ENCODE measurements around the gene FBXO27.
"Not testable (repeated sequence)": the region's sequence is repeated elsewhere in the genome, so short reads cannot be mapped to it uniquely, and the experiment has no call there.

FBXO27 gene, protein sequence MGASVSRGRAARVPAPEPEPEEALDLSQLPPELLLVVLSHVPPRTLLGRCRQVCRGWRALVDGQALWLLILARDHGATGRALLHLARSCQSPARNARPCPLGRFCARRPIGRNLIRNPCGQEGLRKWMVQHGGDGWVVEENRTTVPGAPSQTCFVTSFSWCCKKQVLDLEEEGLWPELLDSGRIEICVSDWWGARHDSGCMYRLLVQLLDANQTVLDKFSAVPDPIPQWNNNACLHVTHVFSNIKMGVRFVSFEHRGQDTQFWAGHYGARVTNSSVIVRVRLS

DNA sequence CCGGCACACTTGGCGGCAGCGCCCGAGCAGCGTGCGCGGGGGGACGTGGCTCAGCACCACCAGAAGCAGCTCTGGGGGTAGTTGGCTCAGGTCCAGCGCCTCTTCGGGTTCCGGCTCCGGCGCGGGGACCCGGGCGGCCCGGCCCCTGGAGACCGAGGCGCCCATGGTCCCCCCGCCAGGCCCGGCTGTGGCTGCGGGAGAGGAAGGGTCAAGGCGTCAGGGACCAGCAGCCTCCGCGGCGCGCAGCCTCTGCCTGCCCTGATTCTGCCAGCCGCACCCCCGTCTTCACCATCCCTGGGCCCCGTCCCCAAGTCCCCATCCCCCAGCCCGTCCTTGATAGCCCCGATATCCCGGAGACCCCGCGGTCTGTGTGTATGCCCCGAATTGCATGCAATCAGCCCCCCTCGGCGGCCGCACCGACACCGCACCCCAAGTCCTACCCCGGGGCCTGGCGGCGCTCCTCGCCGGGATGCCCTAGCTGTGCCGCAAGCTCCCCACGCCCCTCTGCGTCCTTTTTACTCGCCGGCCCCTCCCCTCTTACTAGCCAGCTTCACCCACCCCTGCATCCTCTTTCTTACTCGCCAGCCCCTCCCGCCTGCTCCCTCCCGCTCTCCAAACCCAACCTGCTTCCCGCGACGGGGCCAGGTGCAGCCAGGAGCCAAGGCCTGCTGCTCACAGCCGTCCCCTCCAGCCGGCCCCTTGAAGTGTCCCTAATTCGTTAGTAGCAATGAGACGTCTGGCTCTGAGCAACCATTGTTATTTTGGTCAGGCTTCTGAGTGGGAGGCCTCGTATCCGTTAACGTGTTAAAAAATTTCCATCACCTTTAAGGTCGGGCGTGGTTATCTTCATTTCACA, at the start of gene FBXO27:
Gene FBXO27 (minus strand): TSS at position 487 of the 856 bp plus-strand sequence. CDS start 322 bp downstream, at position 165.
- no peak for TF ChIP-seq JUND (IDR thresholded peaks at IDR 0.05; ENCODE audit: low read depth)
- DNase-seq (ENCODE audit: low read depth in 1 of 2, low spot score in 1 of 2), result peak; percentile 5 to 65
- in situ Hi-C loops (cut with HindIII; ENCODE audit: low pct_unique_long_range_greater_than_20kb, low sequenced_read_pairs), result no loop called here

DNA sequence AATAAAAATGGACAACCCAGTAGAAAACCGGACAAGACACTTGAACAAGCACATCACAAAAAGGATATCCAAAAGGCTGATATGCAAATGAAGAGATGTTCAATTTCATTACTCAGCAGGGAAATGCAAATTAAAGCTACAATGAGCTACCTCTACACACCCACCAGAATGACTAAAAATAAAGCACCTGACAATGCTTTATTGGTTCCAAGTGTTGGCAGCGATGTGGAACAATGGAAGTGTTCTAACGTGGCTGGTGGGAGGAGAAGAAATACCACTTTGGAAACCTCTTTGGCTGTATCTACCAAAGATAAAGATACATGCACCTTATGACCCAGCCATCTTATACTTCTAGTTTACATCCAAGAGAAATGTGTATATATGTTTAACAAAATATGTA, 48.1 kb upstream of the FBXO27 start:
- no peak for TF ChIP-seq JUND (IDR thresholded peaks at IDR 0.05; ENCODE audit: low read depth)
- DNase-seq (ENCODE audit: low read depth in 1 of 2, low spot score in 1 of 2), result no peak
- in situ Hi-C loops (cut with HindIII; ENCODE audit: low pct_unique_long_range_greater_than_20kb, low sequenced_read_pairs), result no loop called here

DNA sequence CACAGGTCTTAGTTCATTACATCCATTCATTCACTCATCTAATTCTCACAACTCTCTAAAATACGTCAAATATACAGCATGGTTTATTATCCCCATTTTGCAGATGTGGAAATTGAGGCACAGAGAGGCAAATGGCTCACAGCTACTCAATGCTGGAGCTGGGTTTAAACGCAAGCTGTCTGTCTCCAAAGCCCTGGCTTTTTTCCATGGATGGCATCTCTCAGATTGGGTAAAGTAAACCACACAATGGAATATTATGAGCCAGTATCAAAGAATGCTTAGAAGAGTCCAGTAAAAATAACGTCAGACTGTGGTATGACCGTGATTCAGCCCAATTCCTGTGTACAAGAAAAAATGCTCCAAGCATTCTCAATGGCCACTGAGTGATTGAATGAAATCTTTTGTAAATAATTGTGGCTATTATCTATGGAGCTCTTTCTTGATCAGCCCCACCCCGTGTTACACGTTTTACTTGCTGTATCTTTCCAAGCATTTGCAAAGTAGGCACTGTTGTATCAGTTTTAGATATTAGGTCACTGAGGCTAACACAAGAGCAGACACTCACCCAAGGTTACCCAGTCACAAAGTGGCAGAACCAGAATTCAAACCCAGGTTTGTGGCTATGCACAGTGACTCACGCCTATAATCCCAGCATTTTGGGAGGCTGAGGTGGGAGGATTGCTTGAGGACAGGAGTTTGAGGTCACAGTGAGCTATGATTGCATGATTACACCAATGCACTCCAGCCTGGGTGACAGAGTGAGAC, 46.3 kb upstream of the FBXO27 start:
- TF ChIP-seq JUND (IDR thresholded peaks at IDR 0.05; ENCODE audit: low read depth), result no peak
- DNase-seq (ENCODE audit: low read depth in 1 of 2, low spot score in 1 of 2), result no peak
- in situ Hi-C loops (cut with HindIII; ENCODE audit: low pct_unique_long_range_greater_than_20kb, low sequenced_read_pairs), result no loop called here

DNA sequence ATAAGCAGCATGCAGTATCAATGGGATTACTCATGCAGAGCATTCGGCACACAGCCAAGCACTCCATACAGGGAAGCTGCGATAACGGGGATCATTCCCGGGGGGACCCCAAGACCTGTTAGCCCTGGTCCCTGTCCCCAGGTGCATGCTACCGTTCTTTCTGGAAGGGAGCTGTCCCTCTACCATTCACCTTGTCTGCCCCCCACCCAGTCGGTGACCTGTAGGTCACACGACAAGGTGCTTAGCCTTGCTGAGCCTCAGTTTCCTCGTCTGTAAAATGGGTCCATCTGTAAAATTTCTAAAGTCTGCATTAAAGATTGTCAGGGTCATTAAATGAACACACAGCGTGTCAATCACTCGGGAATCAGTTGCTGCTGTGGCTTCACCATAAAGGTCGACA, 45.0 kb upstream of the FBXO27 start:
- DNase-seq (ENCODE audit: low read depth in 1 of 2, low spot score in 1 of 2), result no peak
- in situ Hi-C loops (cut with HindIII; ENCODE audit: low pct_unique_long_range_greater_than_20kb, low sequenced_read_pairs), result no loop called here
- TF ChIP-seq JUND (IDR thresholded peaks at IDR 0.05; ENCODE audit: low read depth), result no peak

DNA sequence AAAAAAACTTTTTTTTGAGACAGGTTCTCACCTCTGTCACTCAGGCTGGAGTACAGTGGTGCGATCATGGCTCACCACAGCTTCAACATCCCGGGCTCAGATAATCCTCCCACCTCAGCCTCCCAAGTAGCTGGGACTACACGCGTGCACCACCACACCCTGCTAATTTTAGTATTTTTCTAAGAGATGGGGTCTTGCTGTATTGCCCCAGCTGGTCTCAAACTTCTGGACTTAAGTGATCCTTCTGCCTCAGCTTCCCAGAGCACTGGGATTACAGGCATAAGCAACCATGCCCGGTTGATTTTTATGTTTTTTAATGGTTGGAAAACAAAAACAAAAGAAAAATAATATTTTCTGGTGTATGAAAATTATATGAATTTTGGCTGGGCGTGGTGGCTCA, 42.6 kb upstream of the FBXO27 start:
- in situ Hi-C loops (cut with HindIII; ENCODE audit: low pct_unique_long_range_greater_than_20kb, low sequenced_read_pairs), result no loop called here
- no peak for TF ChIP-seq JUND (IDR thresholded peaks at IDR 0.05; ENCODE audit: low read depth)
- DNase-seq (ENCODE audit: low read depth in 1 of 2, low spot score in 1 of 2), result no peak

DNA sequence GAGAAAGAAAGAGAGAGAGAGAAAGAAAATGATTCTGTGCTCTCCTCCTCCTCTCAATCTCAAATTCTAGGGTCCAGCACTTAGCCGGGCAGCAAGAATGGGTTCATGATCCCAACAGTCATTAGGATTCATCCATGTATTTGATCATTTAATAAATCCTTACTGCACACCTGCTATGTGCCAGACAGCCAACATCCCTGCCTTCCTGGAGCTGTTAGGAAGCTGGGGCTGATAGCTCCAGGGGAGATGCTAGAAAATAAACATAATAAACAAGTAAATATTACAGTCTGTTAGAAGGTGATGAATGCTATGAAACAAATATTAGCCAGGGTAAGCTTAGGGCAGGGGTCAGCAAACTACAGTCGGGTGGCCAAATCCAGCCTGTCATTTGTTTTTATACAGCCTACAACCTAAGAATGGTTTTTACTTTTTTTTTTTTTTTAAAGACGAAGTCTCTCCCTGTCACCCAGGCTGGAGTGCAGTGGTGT, 41.9 kb upstream of the FBXO27 start:
- no peak for DNase-seq (ENCODE audit: low read depth in 1 of 2, low spot score in 1 of 2)
- no peak for TF ChIP-seq JUND (IDR thresholded peaks at IDR 0.05; ENCODE audit: low read depth)
- in situ Hi-C loops (cut with HindIII; ENCODE audit: low pct_unique_long_range_greater_than_20kb, low sequenced_read_pairs), result no loop called here

DNA sequence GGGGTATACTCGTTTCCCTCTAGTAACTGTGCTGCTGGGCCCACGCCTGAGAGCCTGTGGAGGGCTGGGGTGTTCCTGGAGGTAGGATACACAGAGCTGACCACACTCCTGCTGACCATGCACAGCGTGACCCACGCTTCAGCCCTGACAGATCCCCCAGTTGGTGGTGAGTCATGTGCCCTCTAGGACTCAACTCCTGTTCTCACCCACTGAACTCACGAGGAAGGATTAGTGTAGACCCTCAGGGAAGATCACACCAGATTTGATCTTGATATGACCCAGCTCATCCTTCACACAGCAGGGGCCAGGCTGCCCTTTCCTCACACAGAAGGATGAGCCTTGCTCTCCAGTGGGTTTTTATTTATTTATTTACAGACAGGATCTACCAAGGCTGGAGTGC, 38.5 kb upstream of the FBXO27 start:
- TF ChIP-seq JUND (IDR thresholded peaks at IDR 0.05; ENCODE audit: low read depth), result no peak
- in situ Hi-C loops (cut with HindIII; ENCODE audit: low pct_unique_long_range_greater_than_20kb, low sequenced_read_pairs), result no loop called here

DNA sequence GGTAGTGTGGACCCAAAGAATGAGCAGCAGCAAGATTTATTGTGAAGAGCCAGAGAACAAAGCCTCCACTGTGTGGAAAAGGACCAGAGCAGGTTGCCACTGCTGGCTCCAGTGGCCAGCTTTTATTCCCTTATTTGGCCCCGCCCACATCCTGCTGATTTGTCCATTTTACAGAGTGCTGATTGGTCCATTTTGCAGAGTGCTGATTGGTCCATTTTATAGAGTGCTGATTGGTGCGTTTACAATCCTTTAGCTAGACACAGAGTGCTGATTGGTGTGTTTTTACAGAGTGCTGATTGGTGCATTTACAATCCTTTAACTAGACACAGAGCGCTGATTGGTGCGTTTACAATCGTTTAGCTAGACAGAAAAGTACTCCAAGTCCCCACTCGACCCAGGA, 35.9 kb upstream of the FBXO27 start:
- in situ Hi-C loops (cut with HindIII; ENCODE audit: low pct_unique_long_range_greater_than_20kb, low sequenced_read_pairs); DNase-seq (ENCODE audit: low read depth in 1 of 2, low spot score in 1 of 2): not testable (repeated sequence)

More for the DNA sequence above, 38.5 kb upstream of the FBXO27 start:
- no peak for DNase-seq (ENCODE audit: low read depth in 1 of 2, low spot score in 1 of 2)

DNA sequence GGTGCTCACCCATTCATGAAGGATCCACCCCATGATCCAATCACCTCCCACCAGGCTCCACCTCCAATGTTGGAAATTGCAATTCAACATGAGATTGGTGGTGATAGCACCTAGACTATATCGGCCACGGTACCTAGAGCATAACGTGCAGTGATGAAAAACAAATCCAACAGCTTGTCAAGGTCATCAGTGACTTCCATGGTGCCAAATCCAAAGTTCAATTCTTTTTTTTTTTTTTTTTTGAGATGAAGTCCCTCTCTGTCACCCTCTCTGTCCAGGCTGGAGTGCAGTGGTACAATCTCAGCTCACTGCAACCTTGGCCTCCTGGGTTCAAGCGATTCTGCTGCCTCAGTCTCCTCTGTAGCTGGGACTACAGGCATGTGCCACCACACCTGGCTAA, 34.8 kb upstream of the FBXO27 start:
- in situ Hi-C loops (cut with HindIII; ENCODE audit: low pct_unique_long_range_greater_than_20kb, low sequenced_read_pairs), result no loop called here
- no peak for DNase-seq (ENCODE audit: low read depth in 1 of 2, low spot score in 1 of 2)
- no peak for TF ChIP-seq JUND (IDR thresholded peaks at IDR 0.05; ENCODE audit: low read depth)

DNA sequence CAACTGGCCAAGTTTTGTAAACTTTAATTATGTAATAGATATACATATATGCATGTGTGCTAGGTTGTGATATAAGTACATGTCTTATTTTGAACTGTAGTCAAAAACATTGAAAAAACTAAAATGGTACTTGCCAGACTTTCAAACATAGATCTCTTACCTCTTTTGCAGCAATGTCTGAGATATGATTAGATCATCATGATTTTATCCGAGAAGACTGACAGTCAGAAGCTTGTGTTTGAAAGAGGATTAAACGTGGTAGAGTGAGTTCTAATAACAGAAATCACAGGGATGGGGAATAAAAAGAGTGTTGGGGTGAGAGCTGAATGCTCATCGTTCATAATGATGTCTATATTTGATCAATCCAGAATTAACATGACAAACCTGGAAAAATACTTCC, 33.6 kb upstream of the FBXO27 start:
- DNase-seq (ENCODE audit: low read depth in 1 of 2, low spot score in 1 of 2), result no peak
- TF ChIP-seq JUND (IDR thresholded peaks at IDR 0.05; ENCODE audit: low read depth), result no peak
- in situ Hi-C loops (cut with HindIII; ENCODE audit: low pct_unique_long_range_greater_than_20kb, low sequenced_read_pairs), result no loop called here

DNA sequence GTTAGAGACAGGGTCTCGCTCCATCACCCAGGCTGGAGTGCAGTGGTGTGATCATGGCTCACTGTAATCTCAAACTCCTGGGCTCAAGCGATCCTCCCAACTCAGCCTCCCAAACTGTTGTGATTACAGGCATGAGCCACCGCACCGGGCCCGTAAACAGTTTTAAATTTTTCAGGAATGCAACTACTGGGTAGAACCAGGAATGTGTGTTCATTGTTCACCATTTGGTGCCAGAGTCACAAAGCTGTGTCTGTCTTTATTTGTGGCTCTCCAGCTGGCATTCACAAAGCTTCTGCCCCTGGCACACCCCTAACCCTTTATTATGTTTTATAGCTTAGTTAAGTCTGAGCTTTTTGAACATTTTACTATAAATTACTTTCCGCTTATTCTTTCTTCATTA, 32.1 kb upstream of the FBXO27 start:
- in situ Hi-C loops (cut with HindIII; ENCODE audit: low pct_unique_long_range_greater_than_20kb, low sequenced_read_pairs), result no loop called here
- no peak for TF ChIP-seq JUND (IDR thresholded peaks at IDR 0.05; ENCODE audit: low read depth)
- DNase-seq (ENCODE audit: low read depth in 1 of 2, low spot score in 1 of 2), result no peak

DNA sequence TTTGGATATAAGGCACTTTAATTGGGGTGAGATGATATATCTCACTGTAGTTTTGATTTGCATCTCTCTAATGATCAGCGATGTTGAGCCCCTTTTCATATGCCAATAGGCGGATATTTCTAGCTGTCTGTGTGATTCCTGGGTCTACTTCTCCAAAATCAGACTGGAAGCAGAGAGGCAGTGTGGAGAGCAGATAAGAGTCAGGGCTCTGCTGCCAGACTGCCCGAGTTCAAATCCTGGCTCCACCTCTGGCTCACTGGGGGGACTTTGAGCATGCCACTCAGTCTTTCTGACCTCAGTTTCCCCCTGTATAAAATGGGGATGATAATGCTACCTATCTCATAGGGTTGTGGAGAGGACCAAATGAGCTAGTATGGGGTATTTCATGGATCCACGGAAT, 27.8 kb upstream of the FBXO27 start:
- in situ Hi-C loops (cut with HindIII; ENCODE audit: low pct_unique_long_range_greater_than_20kb, low sequenced_read_pairs), result no loop called here
- no peak for TF ChIP-seq JUND (IDR thresholded peaks at IDR 0.05; ENCODE audit: low read depth)
- DNase-seq (ENCODE audit: low read depth in 1 of 2, low spot score in 1 of 2), result no peak

DNA sequence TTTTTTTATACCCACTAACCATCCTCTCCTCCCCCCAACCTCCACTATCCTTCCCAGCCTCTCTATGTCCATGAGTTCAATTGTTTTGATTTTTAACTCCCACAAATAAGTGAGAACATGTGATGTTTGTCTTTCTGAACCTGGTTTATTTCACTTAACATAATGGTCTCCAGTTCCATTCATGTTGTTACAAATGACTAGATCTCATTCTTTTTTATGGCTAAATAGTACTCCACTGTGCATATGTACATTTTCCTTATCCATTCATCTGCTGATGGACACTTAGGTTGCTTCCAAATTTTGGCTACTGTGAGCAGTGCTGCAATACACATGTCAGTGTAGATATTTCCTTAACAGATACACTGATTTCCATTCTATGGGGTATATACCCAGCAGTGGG, 27.0 kb upstream of the FBXO27 start:
- DNase-seq (ENCODE audit: low read depth in 1 of 2, low spot score in 1 of 2), result no peak
- in situ Hi-C loops (cut with HindIII; ENCODE audit: low pct_unique_long_range_greater_than_20kb, low sequenced_read_pairs), result no loop called here
- TF ChIP-seq JUND (IDR thresholded peaks at IDR 0.05; ENCODE audit: low read depth), result no peak
